HEK293T (cell line): Measurements from ENCODE around the gene OR10D3.

ENCODE experiments used
- CTBP1 ChIP-seq: fragments of 450-650 bp; IDR thresholded peaks from 2 replicates; pipeline ENCODE4 v1.6.1; 2016; ENCODE audit warnings: borderline replicate concordance
- FOXK2 ChIP-seq: fragments of 450-650 bp; IDR thresholded peaks from 2 replicates; pipeline ENCODE4 v1.6.1; 2016; ENCODE audit warnings: mild to moderate bottlenecking
- FOXM1 ChIP-seq: fragments of 450-650 bp; IDR thresholded peaks from 2 replicates; pipeline ENCODE4 v1.6.1; 2017; ENCODE audit warnings: mild to moderate bottlenecking, borderline replicate concordance
- HDGF ChIP-seq: fragments of 450-650 bp; IDR thresholded peaks from 2 replicates; pipeline ENCODE4 v1.6.1; 2017; ENCODE audit warnings: antibody characterized with exemption, borderline replicate concordance
- LEF1 ChIP-seq: fragments of 450-650 bp; IDR thresholded peaks from 2 replicates; pipeline ENCODE4 v1.6.1; 2017; ENCODE audit warnings: mild to moderate bottlenecking, borderline replicate concordance
- SP1 ChIP-seq: fragments of 450-650 bp; IDR thresholded peaks from 2 replicates; pipeline ENCODE4 v1.6.1; 2017
- SUZ12 ChIP-seq: fragments of 450-650 bp; IDR thresholded peaks from 2 replicates; pipeline ENCODE4 v1.6.1; 2016; ENCODE audit warnings: mild to moderate bottlenecking
- ZNF384 ChIP-seq: fragments of 450-650 bp; IDR thresholded peaks from 2 replicates; pipeline ENCODE4 v1.6.1; 2016
- TF ChIP-seq, protein P1 (sequence below): fragments of 450-650 bp; IDR thresholded peaks from 2 replicates; pipeline ENCODE4 v1.6.1; 2016

- no peak for TF ChIP-seq FOXM1
- TF ChIP-seq HDGF: no peak
- no peak for TF ChIP-seq SP1
- TF ChIP-seq, protein P1, sequence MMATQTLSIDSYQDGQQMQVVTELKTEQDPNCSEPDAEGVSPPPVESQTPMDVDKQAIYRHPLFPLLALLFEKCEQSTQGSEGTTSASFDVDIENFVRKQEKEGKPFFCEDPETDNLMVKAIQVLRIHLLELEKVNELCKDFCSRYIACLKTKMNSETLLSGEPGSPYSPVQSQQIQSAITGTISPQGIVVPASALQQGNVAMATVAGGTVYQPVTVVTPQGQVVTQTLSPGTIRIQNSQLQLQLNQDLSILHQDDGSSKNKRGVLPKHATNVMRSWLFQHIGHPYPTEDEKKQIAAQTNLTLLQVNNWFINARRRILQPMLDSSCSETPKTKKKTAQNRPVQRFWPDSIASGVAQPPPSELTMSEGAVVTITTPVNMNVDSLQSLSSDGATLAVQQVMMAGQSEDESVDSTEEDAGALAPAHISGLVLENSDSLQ: no peak
- no peak for TF ChIP-seq FOXK2
- TF ChIP-seq SUZ12: no peak
- TF ChIP-seq ZNF384: no peak
- TF ChIP-seq LEF1: no peak
- no peak for TF ChIP-seq CTBP1
Measured at GRCh38 chr11:124225471-124225870, 42.3 kb downstream of the OR10D3 start.
